IPS-18a (cell line): ENCODE results near the gene JCAD.

Experiments used
- H3K27ac ChIP-seq: one replicate; pipeline ENCODE4 v1.5.1; 2013; ENCODE audit warnings: low read length
- H3K27me3 ChIP-seq: one replicate; pipeline ENCODE4 v1.6.1; 2013; ENCODE audit warnings: mild to moderate bottlenecking, low read length; ENCODE audit not compliant: control insufficient read depth, insufficient read depth
- H3K36me3 ChIP-seq: one replicate; pipeline ENCODE4 v1.6.1; 2013; ENCODE audit warnings: low read depth, low read length; ENCODE audit not compliant: control insufficient read depth
- H3K4me1 ChIP-seq: one replicate; pipeline ENCODE4 v1.6.1; 2013; ENCODE audit warnings: low read depth, low read length; ENCODE audit not compliant: control insufficient read depth
- H3K4me3 ChIP-seq: one replicate; pipeline ENCODE4 v1.5.1; 2013; ENCODE audit warnings: low read length
- H3K9ac ChIP-seq: one replicate; pipeline ENCODE4 v1.6.1; 2013; ENCODE audit warnings: mild to moderate bottlenecking, low read length, moderate library complexity
- H3K9me3 ChIP-seq: one replicate; pipeline ENCODE4 v1.6.1; 2013; ENCODE audit warnings: low read depth, low read length; ENCODE audit not compliant: control insufficient read depth

JCAD gene

GRCh38 chr10:30041196-30042105, 17.9 kb downstream of the JCAD start:
- Histone ChIP-seq H3K9me3 (no peaks in the 10 kb centered on the region), H3K9ac (no peak overlapping the region), H3K27me3 (no peaks in the 10 kb centered on the region), H3K4me1 (no peaks in the 10 kb centered on the region), H3K36me3 (no peaks in the 10 kb centered on the region), H3K27ac (no peak overlapping the region), H3K4me3 (no peak overlapping the region)

- Histone ChIP-seq H3K9ac (no peak overlapping the region), H3K27me3 (no peaks in the 10 kb centered on the region), H3K4me1 (no peaks in the 10 kb centered on the region), H3K9me3 (no peaks in the 10 kb centered on the region), H3K4me3 (no peak overlapping the region), H3K27ac (no peak overlapping the region), H3K36me3 (no peaks in the 10 kb centered on the region)
Measured at GRCh38 chr10:30040597-30040996, 18.8 kb downstream of the JCAD start.

- Histone ChIP-seq H3K27me3 (no peaks in the 10 kb centered on the region), H3K9me3 (no peaks in the 10 kb centered on the region), H3K27ac (no peak overlapping the region), H3K9ac (no peak overlapping the region), H3K4me3 (no peak overlapping the region), H3K4me1 (peaks cover 2% of the 10 kb centered on the region), H3K36me3 (no peaks in the 10 kb centered on the region)
Measured at GRCh38 chr10:30039988-30040387, 19.4 kb downstream of the JCAD start.

- Histone ChIP-seq H3K27ac (no peak overlapping the region), H3K9me3 (no peaks in the 10 kb centered on the region), H3K9ac (no peak overlapping the region), H3K27me3 (no peaks in the 10 kb centered on the region), H3K36me3 (no peaks in the 10 kb centered on the region), H3K4me3 (no peak overlapping the region), H3K4me1 (peaks cover 6% of the 10 kb centered on the region)
Measured at GRCh38 chr10:30039567-30039966, 19.8 kb downstream of the JCAD start.

- H3K36me3 ChIP-seq: no peaks in the 10 kb centered on the region
- H3K9ac ChIP-seq: no peak overlapping the region
- H3K27me3 ChIP-seq: no peaks in the 10 kb centered on the region
- no peak overlapping the region for H3K27ac ChIP-seq
- no peaks in the 10 kb centered on the region for H3K9me3 ChIP-seq
- H3K4me1 ChIP-seq: peaks cover 10% of the 10 kb centered on the region
- no peak overlapping the region for H3K4me3 ChIP-seq
Measured at GRCh38 chr10:30038781-30039536, 20.4 kb downstream of the JCAD start.

GRCh38 chr10:30037620-30038336, 21.6 kb downstream of the JCAD start:
- H3K4me1 ChIP-seq: peaks cover 10% of the 10 kb centered on the region
- H3K9ac ChIP-seq: no peak overlapping the region
- H3K36me3 ChIP-seq: no peaks in the 10 kb centered on the region
- no peaks in the 10 kb centered on the region for H3K27me3 ChIP-seq
- H3K9me3 ChIP-seq: no peaks in the 10 kb centered on the region
- no peak overlapping the region for H3K4me3 ChIP-seq
- no peak overlapping the region for H3K27ac ChIP-seq

- H3K27ac ChIP-seq: no peak overlapping the region
- H3K4me1 ChIP-seq: peaks cover 10% of the 10 kb centered on the region
- no peak overlapping the region for H3K9ac ChIP-seq
- no peaks in the 10 kb centered on the region for H3K9me3 ChIP-seq
- H3K36me3 ChIP-seq: no peaks in the 10 kb centered on the region
- no peaks in the 10 kb centered on the region for H3K27me3 ChIP-seq
- no peak overlapping the region for H3K4me3 ChIP-seq
Measured at GRCh38 chr10:30036811-30037210, 22.6 kb downstream of the JCAD start.

- H3K4me3 ChIP-seq: no peak overlapping the region
- no peaks in the 10 kb centered on the region for H3K9me3 ChIP-seq
- peaks cover 10% of the 10 kb centered on the region for H3K4me1 ChIP-seq
- no peaks in the 10 kb centered on the region for H3K36me3 ChIP-seq
- H3K27me3 ChIP-seq: no peaks in the 10 kb centered on the region
- no peak overlapping the region for H3K27ac ChIP-seq
- no peak overlapping the region for H3K9ac ChIP-seq
Measured at GRCh38 chr10:30036341-30036740, 23.0 kb downstream of the JCAD start.

GRCh38 chr10:30034433-30035137, 24.8 kb downstream of the JCAD start:
- Histone ChIP-seq H3K4me1 (peaks cover 10% of the 10 kb centered on the region), H3K4me3 (peak overlapping the region; percentile 31), H3K27ac (no peak overlapping the region), H3K9me3 (no peaks in the 10 kb centered on the region), H3K27me3 (no peaks in the 10 kb centered on the region), H3K9ac (no peak overlapping the region), H3K36me3 (no peaks in the 10 kb centered on the region)

GRCh38 chr10:30032125-30032524, 27.3 kb downstream of the JCAD start:
- Histone ChIP-seq H3K9ac (no peak overlapping the region), H3K9me3 (no peaks in the 10 kb centered on the region), H3K4me1 (peaks cover 10% of the 10 kb centered on the region), H3K27ac (no peak overlapping the region), H3K4me3 (no peak overlapping the region), H3K27me3 (no peaks in the 10 kb centered on the region), H3K36me3 (no peaks in the 10 kb centered on the region)

GRCh38 chr10:30029872-30030256, 29.5 kb downstream of the JCAD start:
- Histone ChIP-seq H3K27ac (no peak overlapping the region), H3K9me3 (no peaks in the 10 kb centered on the region), H3K36me3 (no peaks in the 10 kb centered on the region), H3K4me1 (peaks cover 7% of the 10 kb centered on the region), H3K4me3 (no peak overlapping the region), H3K9ac (no peak overlapping the region), H3K27me3 (no peaks in the 10 kb centered on the region)
